ENCODE results near the gene CCDC110. TPM values are rescaled to one million over a fixed set of nuclear protein-coding genes. Genes with fewer than 3 reads are reported as not detected.

Gene CCDC110
- total RNA-seq, result 0.65 TPM in 1 of 2 replicates, not detected in the other

DNA sequence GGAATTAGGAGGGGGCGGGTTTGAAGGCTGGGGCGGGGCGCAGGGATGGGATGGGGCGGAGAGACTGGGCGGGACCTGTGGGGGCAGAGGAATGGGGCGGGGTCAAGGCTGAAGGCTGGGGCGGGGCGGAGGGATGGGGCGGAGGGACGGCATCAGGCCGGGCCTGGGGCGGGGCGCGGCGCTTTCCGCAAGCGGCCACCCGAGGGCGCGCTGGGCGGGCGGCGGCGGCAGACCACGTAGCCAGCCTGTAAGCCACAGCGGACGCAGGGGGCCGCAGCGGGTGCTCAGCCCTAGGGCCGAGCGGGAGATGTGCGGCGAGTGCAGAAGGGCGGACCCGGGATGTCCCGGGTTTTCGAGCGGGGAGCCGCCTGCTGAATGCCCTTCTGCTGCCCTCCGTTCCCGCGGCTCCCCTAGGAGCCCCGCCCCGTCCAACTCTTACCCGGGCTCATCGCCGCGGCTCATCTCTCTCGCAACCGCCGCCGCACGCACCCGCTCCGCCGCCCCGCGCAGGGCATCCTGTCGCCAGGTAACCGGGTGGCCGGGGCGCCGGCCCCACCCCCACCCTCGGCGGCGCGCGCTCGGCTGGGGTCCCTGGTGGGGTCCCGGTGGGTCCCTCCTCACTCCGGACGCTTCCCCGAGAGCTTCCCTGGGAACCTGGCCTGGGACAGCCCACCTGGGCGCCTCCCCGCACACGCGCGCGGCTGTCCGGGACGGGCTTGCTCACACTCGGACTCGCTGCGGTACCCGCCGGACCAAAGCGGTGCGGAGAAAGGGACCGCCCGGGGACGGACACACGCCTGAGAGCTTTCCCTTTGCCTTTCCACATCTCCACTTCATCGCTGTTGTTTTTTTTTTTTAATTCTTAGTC is at the start of gene CCDC110:
Gene CCDC110 (minus strand): TSS at position 499 of the 868 bp plus-strand sequence. CDS start 50 bp downstream, at position 449.

DNA sequence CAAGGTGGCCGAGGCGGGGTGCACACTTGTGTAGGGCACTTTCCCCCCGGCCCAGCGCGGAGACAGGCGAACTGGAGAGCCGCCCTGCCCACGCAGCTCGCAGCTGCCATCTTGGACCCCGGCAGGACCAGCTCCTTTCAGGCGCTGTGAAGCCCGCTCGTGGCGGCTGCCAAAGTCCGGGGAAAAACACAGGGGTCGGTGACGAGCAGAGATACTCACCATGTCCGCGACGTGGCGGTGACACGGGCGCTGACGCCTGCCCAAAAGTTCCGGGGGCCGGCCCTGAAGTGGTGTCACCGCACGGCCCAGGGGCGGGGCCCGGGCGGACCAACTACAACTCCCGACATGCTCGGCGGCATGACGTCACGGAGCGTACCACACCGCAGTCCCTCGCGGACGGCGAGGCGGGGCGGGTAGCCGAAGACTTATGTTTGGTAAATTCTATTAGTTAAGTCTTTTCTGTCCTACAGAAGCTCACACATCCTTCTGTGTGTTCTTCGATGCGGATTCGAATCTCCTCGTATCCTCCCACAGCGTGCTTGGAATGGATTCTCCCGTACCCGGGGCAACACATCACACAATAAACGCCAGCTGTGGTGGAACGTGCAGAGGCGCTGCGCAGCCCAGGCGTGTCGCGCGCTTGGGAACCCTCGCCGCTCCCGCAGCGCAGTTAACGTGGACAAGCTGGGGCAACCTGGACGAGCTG is 45.7 kb downstream of the CCDC110 start, which contains the start of gene UFSP2:
Gene UFSP2 (minus strand): TSS at position 318 of the 706 bp plus-strand sequence. CDS start 96 bp downstream, at position 222.

DNA sequence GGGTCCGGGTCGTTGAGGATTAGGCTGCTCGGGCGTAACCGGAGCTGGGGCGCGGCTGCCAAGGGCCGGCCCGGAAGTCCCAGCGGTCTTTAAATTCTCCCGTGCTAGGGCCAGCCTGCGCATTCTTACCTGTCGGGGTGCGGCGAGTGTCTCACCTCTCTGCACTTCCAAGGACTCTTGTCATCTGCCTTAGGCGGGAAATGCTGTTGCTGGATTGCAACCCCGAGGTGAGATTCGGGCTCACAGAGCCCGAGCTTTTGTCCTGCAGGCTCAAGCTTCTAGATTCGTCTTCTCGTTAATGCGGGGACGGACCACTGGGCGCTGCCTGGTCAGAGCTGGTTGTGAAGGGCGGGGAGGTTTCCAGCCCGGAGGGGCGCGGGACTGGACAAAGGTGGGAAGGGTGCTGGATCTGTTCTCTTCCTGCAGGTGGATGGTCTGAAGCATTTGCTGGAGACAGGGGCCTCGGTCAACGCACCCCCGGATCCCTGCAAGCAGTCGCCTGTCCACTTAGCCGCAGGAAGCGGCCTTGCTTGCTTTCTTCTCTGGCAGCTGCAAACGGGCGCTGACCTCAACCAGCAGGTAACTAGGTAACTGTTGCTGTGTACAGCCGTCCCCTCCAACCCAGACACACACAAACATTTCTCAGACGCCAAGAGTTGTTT is 74.7 kb downstream of the CCDC110 start, which contains the start of gene ANKRD37:
Gene ANKRD37 (plus strand): TSS at position 118 of the 662 bp plus-strand sequence. CDS start 83 bp downstream, at position 201.

DNA sequence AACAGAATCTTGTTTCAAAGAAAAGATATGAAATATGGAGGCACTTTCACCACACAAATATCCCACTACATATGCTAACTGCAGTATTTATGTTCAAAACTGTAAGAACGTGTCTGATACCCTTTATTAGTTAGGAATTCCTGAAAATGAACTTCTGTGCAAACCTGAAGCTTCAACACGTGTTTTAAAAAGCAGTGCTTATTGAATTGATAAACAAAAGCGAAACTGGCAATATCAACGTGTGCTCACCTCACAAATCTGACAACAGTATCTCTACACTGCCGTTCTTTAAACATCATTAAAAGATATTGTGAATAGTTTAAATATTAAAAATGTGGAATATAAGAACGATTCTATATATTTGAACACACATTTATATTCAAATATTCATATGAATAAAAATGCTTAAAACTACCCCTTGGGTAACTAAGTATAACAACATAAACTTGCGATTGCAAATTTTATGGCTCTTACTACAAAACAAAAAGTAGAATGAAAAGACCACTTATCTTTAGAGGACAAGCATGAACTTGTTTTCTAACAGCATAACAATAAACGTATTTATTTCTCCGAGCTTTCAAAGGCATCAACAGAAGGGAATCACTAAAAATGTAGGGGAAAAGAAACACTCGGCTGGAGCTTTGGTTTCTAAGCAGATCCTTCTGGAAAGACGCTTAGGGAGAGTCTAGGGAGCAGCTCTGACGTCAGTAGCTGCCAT is 76.1 kb downstream of the CCDC110 start, which contains the start of gene LRP2BP:
Gene LRP2BP (minus strand): TSS at position 687 of the 718 bp plus-strand sequence. CDS start 17,738 bp downstream, outside the sequence.

Small RNA genes within 50 kb of the gene (small RNA-seq; reads per million reads assigned to genes)
- not detected for gene RF00019

Other genes with a start within 250 kb of the CCDC110 start
- 0.32 and 0.49 TPM in 2 replicates for gene LRP2BP, start 75.8 kb downstream of the CCDC110 start, total RNA-seq
- 4.4 and 6.9 TPM in 2 replicates for gene ANKRD37, start 74.9 kb downstream of the CCDC110 start, total RNA-seq
- gene UFSP2, start 45.8 kb downstream of the CCDC110 start, total RNA-seq, result 35.7 and 40.3 TPM in 2 replicates
- gene PDLIM3, start 63.8 kb upstream of the CCDC110 start, total RNA-seq, result 0.12 TPM in 1 of 2 replicates, not detected in the other

Data from hair follicle dermal papilla cell (primary cell).